ENCODE results near the gene CRACR2A. TPM values are rescaled to one million over a fixed set of nuclear protein-coding genes. Genes with fewer than 3 reads are reported as not detected.

Gene CRACR2A
- total RNA-seq, 1 experiment from 2014 or later: not detected

DNA sequence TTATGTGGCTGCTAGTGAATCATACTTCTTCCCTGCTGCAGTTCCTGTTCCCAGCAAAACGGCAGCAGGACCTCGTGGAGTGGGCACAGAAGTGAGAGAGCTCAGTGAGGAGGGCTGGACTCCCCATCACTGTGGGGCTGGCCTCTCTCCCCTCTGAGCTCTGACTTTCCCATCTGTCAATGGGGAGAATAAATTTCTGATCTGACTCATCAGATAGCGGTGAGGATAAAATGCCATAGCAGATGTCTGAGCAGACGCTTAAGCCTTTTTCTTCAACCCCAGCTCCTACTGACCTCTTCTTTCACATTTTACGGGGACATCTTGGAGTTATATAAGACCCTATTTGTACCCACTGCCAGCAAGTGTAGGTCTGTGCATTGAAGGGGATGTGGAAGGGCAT is 116.6 kb downstream of the CRACR2A start:
- Mint-ChIP-seq H3K4me3 (ENCODE audit: unreplicated experiment) (no peak overlapping the region), H3K27me3 (ENCODE audit: insufficient read depth, unreplicated experiment) (no peaks in the 10 kb centered on the region), H3K36me3 (ENCODE audit: insufficient read depth, unreplicated experiment) (no peaks in the 10 kb centered on the region), H3K4me1 (ENCODE audit: insufficient read depth, unreplicated experiment) (peaks cover 8% of the 10 kb centered on the region), H3K9me3 (ENCODE audit: unreplicated experiment) (no peaks in the 10 kb centered on the region), H3K27ac (ENCODE audit: low read depth, unreplicated experiment) (no peak overlapping the region)
- DNase-seq (ENCODE audit: unreplicated experiment): no peak
- POLR2A ChIA-PET: interaction anchor here (0.6 kb wide), 1 partner anchor 303 kb away, joined by 3 read pairs; no protein-coding TSS in a partner anchor
- CTCF ChIA-PET: no interaction called here
- intact Hi-C loops (cut with micrococcal nuclease): no loop called here
- no TSS peak for BruUV-seq (replicated peaks)
- TF ChIP-seq, protein P1, sequence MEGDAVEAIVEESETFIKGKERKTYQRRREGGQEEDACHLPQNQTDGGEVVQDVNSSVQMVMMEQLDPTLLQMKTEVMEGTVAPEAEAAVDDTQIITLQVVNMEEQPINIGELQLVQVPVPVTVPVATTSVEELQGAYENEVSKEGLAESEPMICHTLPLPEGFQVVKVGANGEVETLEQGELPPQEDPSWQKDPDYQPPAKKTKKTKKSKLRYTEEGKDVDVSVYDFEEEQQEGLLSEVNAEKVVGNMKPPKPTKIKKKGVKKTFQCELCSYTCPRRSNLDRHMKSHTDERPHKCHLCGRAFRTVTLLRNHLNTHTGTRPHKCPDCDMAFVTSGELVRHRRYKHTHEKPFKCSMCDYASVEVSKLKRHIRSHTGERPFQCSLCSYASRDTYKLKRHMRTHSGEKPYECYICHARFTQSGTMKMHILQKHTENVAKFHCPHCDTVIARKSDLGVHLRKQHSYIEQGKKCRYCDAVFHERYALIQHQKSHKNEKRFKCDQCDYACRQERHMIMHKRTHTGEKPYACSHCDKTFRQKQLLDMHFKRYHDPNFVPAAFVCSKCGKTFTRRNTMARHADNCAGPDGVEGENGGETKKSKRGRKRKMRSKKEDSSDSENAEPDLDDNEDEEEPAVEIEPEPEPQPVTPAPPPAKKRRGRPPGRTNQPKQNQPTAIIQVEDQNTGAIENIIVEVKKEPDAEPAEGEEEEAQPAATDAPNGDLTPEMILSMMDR (IDR thresholded peaks at IDR 0.05; ENCODE audit: unreplicated experiment): no peak

DNA sequence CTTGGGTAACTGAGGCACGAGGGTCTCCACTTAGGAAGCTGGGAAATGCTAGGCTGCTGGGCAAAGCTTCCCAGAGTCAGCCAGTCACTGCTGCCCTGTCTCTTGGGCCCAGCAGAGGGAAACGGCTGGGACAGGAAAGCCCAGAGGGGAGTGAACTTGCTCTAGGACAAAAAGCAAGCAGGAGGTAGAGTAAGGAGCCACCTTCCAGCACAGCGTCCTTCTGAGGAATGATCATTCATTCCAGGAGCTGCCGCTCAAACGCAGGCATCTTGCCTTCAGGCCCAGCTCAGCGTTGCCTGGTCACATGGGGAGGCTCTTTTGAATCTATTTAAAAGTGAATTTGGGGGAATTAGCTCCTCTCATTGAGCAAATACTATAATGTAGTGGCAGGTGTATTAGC is 118.6 kb downstream of the CRACR2A start:
- Mint-ChIP-seq H3K9me3 (ENCODE audit: unreplicated experiment) (no peaks in the 10 kb centered on the region), H3K27ac (ENCODE audit: low read depth, unreplicated experiment) (no peak overlapping the region), H3K4me1 (ENCODE audit: insufficient read depth, unreplicated experiment) (peaks cover 6% of the 10 kb centered on the region), H3K27me3 (ENCODE audit: insufficient read depth, unreplicated experiment) (no peaks in the 10 kb centered on the region), H3K4me3 (ENCODE audit: unreplicated experiment) (no peak overlapping the region), H3K36me3 (ENCODE audit: insufficient read depth, unreplicated experiment) (no peaks in the 10 kb centered on the region)
- CTCF ChIA-PET: interaction anchor here (1.5 kb wide), 1 partner anchor 334 kb away, joined by 3 read pairs; no protein-coding TSS in a partner anchor
- POLR2A ChIA-PET: no interaction called here
- TF ChIP-seq, protein P1 (IDR thresholded peaks at IDR 0.05; ENCODE audit: unreplicated experiment): no peak
- no peak for DNase-seq (ENCODE audit: unreplicated experiment)
- intact Hi-C loops (cut with micrococcal nuclease): no loop called here
- no TSS peak for BruUV-seq (replicated peaks)

DNA sequence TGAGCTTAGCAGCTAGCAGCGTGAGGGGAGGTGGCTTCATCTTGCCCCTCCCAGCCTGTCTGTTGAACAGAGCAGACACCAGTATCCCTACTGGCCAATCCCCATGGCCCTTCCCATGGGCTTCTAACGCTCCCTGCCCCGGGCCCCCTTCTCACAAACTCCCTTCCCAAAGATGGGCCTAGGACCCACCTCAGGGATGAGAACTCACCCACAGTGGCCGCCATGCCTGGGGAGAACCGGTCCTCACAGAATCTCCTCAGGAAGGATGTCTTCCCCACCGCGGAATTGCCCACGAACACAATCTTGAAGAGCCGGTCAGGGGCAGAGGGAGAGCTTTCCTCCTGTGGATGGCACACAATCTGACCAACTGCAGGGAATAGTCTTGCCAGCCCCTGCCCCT is 119.5 kb downstream of the CRACR2A start:
- DNase-seq (ENCODE audit: unreplicated experiment): no peak
- no TSS peak for BruUV-seq (replicated peaks)
- TF ChIP-seq, protein P1 (IDR thresholded peaks at IDR 0.05; ENCODE audit: unreplicated experiment): no peak
- H3K4me3 Mint-ChIP-seq (ENCODE audit: unreplicated experiment): no peak overlapping the region
- peaks cover 6% of the 10 kb centered on the region for H3K4me1 Mint-ChIP-seq (ENCODE audit: insufficient read depth, unreplicated experiment)
- H3K27me3 Mint-ChIP-seq (ENCODE audit: insufficient read depth, unreplicated experiment): peaks cover 3% of the 10 kb centered on the region
- ChIA-PET CTCF (interaction anchor here (0.7 to 1.5 kb wide), 2 partner anchors 44 to 333 kb away, joined by 3 read pairs; no protein-coding TSS in a partner anchor), POLR2A (no interaction called here)
- H3K9me3 Mint-ChIP-seq (ENCODE audit: unreplicated experiment): no peaks in the 10 kb centered on the region
- H3K36me3 Mint-ChIP-seq (ENCODE audit: insufficient read depth, unreplicated experiment): no peaks in the 10 kb centered on the region
- intact Hi-C loops (cut with micrococcal nuclease): no loop called here
- H3K27ac Mint-ChIP-seq (ENCODE audit: low read depth, unreplicated experiment): no peak overlapping the region

- H3K4me3 Mint-ChIP-seq (ENCODE audit: unreplicated experiment): no peak overlapping the region
- no TSS peak for BruUV-seq (replicated peaks)
- H3K9me3 Mint-ChIP-seq (ENCODE audit: unreplicated experiment): no peaks in the 10 kb centered on the region
- no peak overlapping the region for H3K27ac Mint-ChIP-seq (ENCODE audit: low read depth, unreplicated experiment)
- TF ChIP-seq, protein P1 (IDR thresholded peaks at IDR 0.05; ENCODE audit: unreplicated experiment): no peak
- no peak for DNase-seq (ENCODE audit: unreplicated experiment)
- ChIA-PET CTCF (no interaction called here), POLR2A (no interaction called here)
- peaks cover 6% of the 10 kb centered on the region for H3K4me1 Mint-ChIP-seq (ENCODE audit: insufficient read depth, unreplicated experiment)
- intact Hi-C loops (cut with micrococcal nuclease): no loop called here
- peaks cover 9% of the 10 kb centered on the region for H3K27me3 Mint-ChIP-seq (ENCODE audit: insufficient read depth, unreplicated experiment)
- no peaks in the 10 kb centered on the region for H3K36me3 Mint-ChIP-seq (ENCODE audit: insufficient read depth, unreplicated experiment)
Measured at GRCh38 chr12:3632754-3633153, 120.2 kb downstream of the CRACR2A start.

Data from MCF 10A (cell line).